H1 (cell line): ENCODE results near the gene STAM. TPM values are rescaled to one million over a fixed set of nuclear protein-coding genes. Genes with fewer than 3 reads are reported as not detected.

Experiments used
- CTCF ChIA-PET: fragments of 300-600 bp; sonication (Branson Sonifier 250); formaldehyde crosslinking; loops from one replicate; lab custom pipeline; 2021; ENCODE audit not compliant: partially characterized antibody; lab: Charles Lee
- POLR2A ChIA-PET: fragments of 300-600 bp; sonication (Branson Sonifier 250); formaldehyde crosslinking; loops from one replicate; lab custom pipeline; 2021; ENCODE audit warnings: inconsistent platforms; ENCODE audit not compliant: partially characterized antibody; lab: Charles Lee
- DNase-seq, 2 experiments: peaks; one replicate each; pipeline versions ENCODE4 v3.0.0 to v3.0.0-alpha.2; 2010 to 2022; ENCODE audit warnings: low spot score in 2 of 2, low read depth in 1 of 2, mixed read lengths in 1 of 2
- FAIRE-seq: peaks from 2 replicates; lab custom pipeline; 2011; peaks lifted over from hg19 to GRCh38; lab: Jason Lieb, UNC
- H2AFZ ChIP-seq: 2 replicates; pipeline ENCODE4 v1.8.1; 2012; ENCODE audit warnings: low read length, inconsistent platforms
- H2AK5ac ChIP-seq: 2 replicates; pipeline ENCODE4 v1.6.1; 2013; ENCODE audit warnings: low read depth, low read length
- H2BK120ac ChIP-seq: replicated peaks from 2 replicates; pipeline ENCODE3; 2013; ENCODE audit warnings: low read depth, low read length, inconsistent platforms
- H2BK12ac ChIP-seq: 2 replicates; pipeline ENCODE4 v1.6.1; 2013; ENCODE audit warnings: low read depth, low read length
- H2BK15ac ChIP-seq: 2 replicates; pipeline ENCODE4 v1.6.1; 2013; ENCODE audit warnings: low read length
- H2BK20ac ChIP-seq: 2 replicates; pipeline ENCODE4 v1.6.1; 2013; ENCODE audit warnings: low read length
- H2BK5ac ChIP-seq: 2 replicates; pipeline ENCODE4 v1.6.1; 2013; ENCODE audit warnings: low read depth, low read length
- H3K14ac ChIP-seq: 2 replicates; pipeline ENCODE4 v1.6.1; 2013; ENCODE audit warnings: inconsistent platforms; ENCODE audit not compliant: insufficient read length
- H3K18ac ChIP-seq: 2 replicates; pipeline ENCODE4 v1.6.1; 2013; ENCODE audit warnings: low read length; ENCODE audit errors: extremely low read depth
- H3K23ac ChIP-seq: 2 replicates; pipeline ENCODE4 v1.6.1; 2013; ENCODE audit warnings: inconsistent platforms; ENCODE audit not compliant: insufficient read length
- H3K23me2 ChIP-seq: 2 replicates; pipeline ENCODE4 v1.6.1; 2013; ENCODE audit warnings: low read depth, low read length
- H3K27ac ChIP-seq: 2 replicates; pipeline ENCODE4 v1.6.1; 2011; ENCODE audit warnings: low read depth, low read length, inconsistent platforms
- H3K27me3 ChIP-seq, 4 experiments: replicated peaks in 1 of 4; 1 replicate in 1 of 4; 2 replicates in 3 of 4; pipeline versions ENCODE4 v1.6.1 to v1.8.1; 2011 to 2013; ENCODE audit warnings: low read length in 3 of 4, mild to moderate bottlenecking in 3 of 4, inconsistent platforms in 2 of 4, mixed read lengths in 2 of 4, moderate library complexity in 1 of 4; ENCODE audit not compliant: control insufficient read depth in 3 of 4, insufficient read depth in 3 of 4; ENCODE audit errors: extremely low read depth in 1 of 4
- H3K36me3 ChIP-seq, 4 experiments: 2 replicates each; pipeline versions ENCODE4 v1.6.1 to v1.8.1; 2011 to 2013; ENCODE audit warnings: mild to moderate bottlenecking in 4 of 4, low read length in 3 of 4, moderate library complexity in 2 of 4, control low read depth in 1 of 4, inconsistent platforms in 1 of 4; ENCODE audit not compliant: insufficient read depth in 4 of 4, control insufficient read depth in 2 of 4
- H3K4ac ChIP-seq: replicated peaks from 2 replicates; pipeline ENCODE3; 2013; ENCODE audit warnings: low read length, low read depth, mixed read lengths, inconsistent platforms; ENCODE audit not compliant: insufficient read length
- H3K4me1 ChIP-seq, 4 experiments: replicated peaks in 1 of 4; 1 replicate in 1 of 4; 2 replicates in 3 of 4; pipeline versions ENCODE4 v1.6.1 to v1.8.1; 2011 to 2013; ENCODE audit warnings: low read length in 3 of 4, inconsistent platforms in 2 of 4, mixed read lengths in 1 of 4; ENCODE audit not compliant: insufficient read depth in 4 of 4, control insufficient read depth in 3 of 4
- H3K4me2 ChIP-seq, 2 experiments: 2 replicates each; pipeline versions ENCODE4 v1.6.1 to v1.8.1; 2011 to 2013; ENCODE audit warnings: low read depth in 2 of 2, low read length in 2 of 2, control low read depth in 1 of 2, inconsistent platforms in 1 of 2, mild to moderate bottlenecking in 1 of 2; ENCODE audit not compliant: insufficient read depth in 1 of 2
- H3K4me3 ChIP-seq, 4 experiments: fragments of 200-600, 300-600 bp in 1 of 4; sonication (generic), shearing (Covaris generic), sonication (Bioruptor Twin) in 1 of 4; 2 replicates each; pipeline versions ENCODE4 v1.5.1 to v1.8.1; 2011 to 2016; ENCODE audit warnings: low read length in 4 of 4, low read depth in 3 of 4, control low read depth in 2 of 4, inconsistent platforms in 2 of 4, mild to moderate bottlenecking in 2 of 4, mixed read lengths in 1 of 4, moderate library complexity in 1 of 4; ENCODE audit not compliant: insufficient read depth in 2 of 4; ENCODE audit errors: extremely low read depth in 1 of 4
- H3K56ac ChIP-seq: replicated peaks from 2 replicates; pipeline ENCODE3; 2013; ENCODE audit warnings: low read depth, mild to moderate bottlenecking, mixed read lengths, low read length, inconsistent platforms; ENCODE audit not compliant: insufficient read length
- H3K79me1 ChIP-seq: 2 replicates; pipeline ENCODE4 v1.6.1; 2013; ENCODE audit warnings: low read depth, low read length, control low read depth
- H3K79me2 ChIP-seq, 2 experiments: 2 replicates each; pipeline versions ENCODE4 v1.6.1 to v1.8.1; 2012 to 2013; ENCODE audit warnings: low read length in 2 of 2, mild to moderate bottlenecking in 2 of 2, inconsistent platforms in 1 of 2; ENCODE audit not compliant: insufficient read depth in 2 of 2, control insufficient read depth in 1 of 2
- H3K9ac ChIP-seq, 4 experiments: replicated peaks in 1 of 4; 1 replicate in 1 of 4; 2 replicates in 3 of 4; pipeline versions ENCODE4 v1.6.1 to v1.8.1; 2011 to 2013; ENCODE audit warnings: low read depth in 3 of 4, low read length in 3 of 4, control low read depth in 2 of 4, mild to moderate bottlenecking in 2 of 4, moderate library complexity in 2 of 4, inconsistent platforms in 1 of 4; ENCODE audit errors: extremely low read depth in 1 of 4
- H3K9me3 ChIP-seq, 2 experiments: 2 replicates each; pipeline versions ENCODE4 v1.6.1 to v1.8.1; 2012 to 2013; ENCODE audit warnings: mild to moderate bottlenecking in 2 of 2, moderate library complexity in 2 of 2, control low read depth in 1 of 2, inconsistent platforms in 1 of 2, low read depth in 1 of 2, low read length in 1 of 2, mixed read lengths in 1 of 2; ENCODE audit not compliant: insufficient read depth in 2 of 2
- H4K20me1 ChIP-seq, 2 experiments: replicated peaks in 1 of 2; 2 replicates each; pipeline versions ENCODE3 to v1.8.1; 2011 to 2013; ENCODE audit warnings: inconsistent platforms in 2 of 2, low read length in 2 of 2, mild to moderate bottlenecking in 1 of 2; ENCODE audit not compliant: insufficient read depth in 2 of 2, control insufficient read depth in 1 of 2
- H4K5ac ChIP-seq: 2 replicates; pipeline ENCODE4 v1.6.1; 2013; ENCODE audit warnings: low read length, low read depth, mixed read lengths, inconsistent platforms; ENCODE audit not compliant: insufficient read length
- H4K8ac ChIP-seq: 2 replicates; pipeline ENCODE4 v1.8.0; 2013; ENCODE audit warnings: mild to moderate bottlenecking, moderate library complexity, low read length, inconsistent platforms; ENCODE audit not compliant: insufficient read depth; ENCODE audit errors: extremely low read depth
- H4K91ac ChIP-seq: replicated peaks from 2 replicates; pipeline ENCODE3; 2013; ENCODE audit warnings: low read length, mixed read lengths, inconsistent platforms; ENCODE audit not compliant: insufficient read length
- BRCA1 ChIP-seq: IDR thresholded peaks from 2 replicates; pipeline ENCODE4 v1.6.1; 2012; ENCODE audit warnings: low read depth, low read length, improper control_type of control experiment
- CBX8 ChIP-seq: fragments of 300-800, 300-1000 bp; sonication (generic); IDR thresholded peaks from 2 replicates; pipeline ENCODE4 v1.7.1; 2016; ENCODE audit warnings: low read depth, low read length, borderline replicate concordance
- EGR1 ChIP-seq: IDR thresholded peaks from 2 replicates; pipeline ENCODE4 v1.6.1; 2011; ENCODE audit warnings: low read depth, low read length, borderline replicate concordance
- EZH2 ChIP-seq: fragments of 200-600 bp; sonication (generic); IDR thresholded peaks from 2 replicates; pipeline ENCODE4 v1.7.1; 2012; ENCODE audit warnings: low read depth, mild to moderate bottlenecking, moderate library complexity, low read length, inconsistent platforms; ENCODE audit not compliant: severe bottlenecking
- HDAC2 ChIP-seq, 2 experiments: fragments of 300-600 bp in 1 of 2; sonication (generic) in 1 of 2; IDR thresholded peaks; 2 replicates each; pipeline ENCODE4 v1.6.1; 2011 to 2012; ENCODE audit warnings: low read depth in 2 of 2, low read length in 2 of 2, mild to moderate bottlenecking in 2 of 2, moderate library complexity in 2 of 2, borderline replicate concordance in 1 of 2, inconsistent platforms in 1 of 2
- NANOG ChIP-seq: IDR thresholded peaks from 2 replicates; pipeline ENCODE4 v1.6.1; 2011; ENCODE audit warnings: low read length, low read depth, mild to moderate bottlenecking, inconsistent platforms; ENCODE audit not compliant: insufficient read depth, poor library complexity, severe bottlenecking
- PHF8 ChIP-seq: fragments of 200-600 bp; sonication (generic); conservative IDR thresholded peaks from 2 replicates; pipeline ENCODE4 v1.7.1; 2012; ENCODE audit warnings: low read depth, mild to moderate bottlenecking, inconsistent platforms, low read length, moderate library complexity
- SIN3A ChIP-seq, 2 experiments: IDR thresholded peaks in 1 of 2; conservative IDR thresholded peaks in 1 of 2; 2 replicates each; pipeline ENCODE4 v1.6.1; 2011 to 2012; ENCODE audit warnings: low read length in 2 of 2, improper control_type of control experiment in 1 of 2, low read depth in 1 of 2, mild to moderate bottlenecking in 1 of 2
- SP2 ChIP-seq: IDR thresholded peaks from 2 replicates; pipeline ENCODE4 v1.6.1; 2012; ENCODE audit warnings: mild to moderate bottlenecking, low read length, inconsistent platforms
- TEAD4 ChIP-seq: IDR thresholded peaks from 2 replicates; pipeline ENCODE4 v1.6.1; 2012; ENCODE audit warnings: low read depth, low read length, inconsistent platforms, mixed read lengths
- WGBS, 2 experiments: shearing (Covaris generic) in 1 of 2; methylation state at CpG; one replicate each; pipeline versions ENCODE4 v1.1.6 to v1.1.7; 2013 to 2015; ENCODE audit warnings: low lambda C conversion rate in 2 of 2, mixed read lengths in 2 of 2, inconsistent platforms in 1 of 2, low coverage in 1 of 2, missing lambda C conversion rate in 1 of 2; ENCODE audit not compliant: insufficient replicate concordance in 2 of 2, insufficient coverage in 1 of 2, insufficient read length in 1 of 2; ENCODE audit errors: extremely low coverage in 1 of 2, missing lambda C conversion rate in 1 of 2; 5-methylcytosine and 5-hydroxymethylcytosine counted together
- polyA plus RNA-seq, 7 experiments: library from polyadenylated mRNA; depleted of rRNA in 3 of 7; stranded (reverse) in 5 of 7; unstranded in 2 of 7; fragments of >200 nt in 5 of 7; fragments of 200-250 nt in 2 of 7; gene quantifications; 1 replicate in 5 of 7; 2 replicates in 1 of 7; 4 replicates in 1 of 7; pipeline versions ENCODE4 v1.2.1 to v1.2.3, GENCODE V29; 2011 to 2013; ENCODE audit warnings: missing spikeins in 2 of 7, mixed read lengths in 2 of 7
- total RNA-seq: library from RNA; stranded (reverse); fragmentation: NEBNext Ultra II Directional; extraction: Animal tissue kit (Norgen Biotek cat#: 25700); gene quantifications from 2 replicates; pipeline ENCODE4 v1.2.1, GENCODE V29; 2021

STAM gene
- total and polyA plus RNA-seq, 2 of the 8 experiments (the other 6 are each of a cell fraction or from before 2014, with no cell fraction given): 22.0 to 27.8 TPM

DNA sequence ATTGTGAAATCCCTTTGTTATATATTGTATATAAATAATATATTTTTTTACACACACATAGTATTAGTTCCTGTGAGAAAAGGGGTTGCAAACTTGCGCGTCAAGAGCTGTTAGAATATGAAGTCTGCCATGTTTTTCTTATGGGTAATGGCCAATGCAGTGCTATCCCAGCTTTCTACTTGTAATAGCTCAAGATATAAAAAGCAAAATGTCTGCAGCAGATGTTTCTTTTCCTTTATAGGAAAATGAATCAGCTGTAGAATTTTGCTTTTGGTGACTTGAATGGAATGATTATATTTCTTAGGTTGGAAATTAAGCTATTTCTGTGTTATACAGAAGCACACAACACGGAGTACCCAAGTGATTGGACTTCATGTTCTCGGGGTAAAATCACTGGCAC, 54.7 kb downstream of the STAM start:
- Histone ChIP-seq H3K14ac (no peak overlapping the region), H3K27ac (no peak overlapping the region), H3K56ac (no peak overlapping the region), H2BK12ac (no peak overlapping the region), H3K9ac (no peak overlapping the region), H2BK15ac (no peak overlapping the region), H2BK20ac (no peak overlapping the region), H3K79me1 (no peaks in the 10 kb centered on the region), H3K4me3 (no peak overlapping the region), H4K20me1 (no peaks in the 10 kb centered on the region), H3K9me3 (no peaks in the 10 kb centered on the region), H3K36me3 (peaks cover 0 to 22% (median 0%) of the 10 kb centered on the region in 4 experiments; a peak in 2 of 8 replicates), H3K4me2 (no peak overlapping the region), H4K5ac (no peak overlapping the region)
- no peak for DNase-seq
- 79% methylated on average over 4 of the region's 4 CpGs; no CpG with 5 or more reads in 1 of the 2 experiments for WGBS, 2 experiments
- CTCF ChIA-PET: interaction anchor here (0.7 to 2.0 kb wide), 3 partner anchors 25 to 83 kb away, joined by 3 to 6 read pairs (median 3); no protein-coding TSS in a partner anchor
- no peak for FAIRE-seq
- TF ChIP-seq EGR1: no peak
- no peak for TF ChIP-seq NANOG
- no peak for TF ChIP-seq EZH2
- no peak for TF ChIP-seq TEAD4
- TF ChIP-seq HDAC2 (IDR thresholded peaks at IDR 0.05; ENCODE audit: borderline replicate concordance in 1 of 2, low read depth in 2 of 2, low read length in 2 of 2): no peak
- no peak for TF ChIP-seq CBX8
- no peak for TF ChIP-seq SP2
- no peak for TF ChIP-seq SIN3A (conservative IDR thresholded peaks at IDR 0.05 in 1 of 2, IDR thresholded peaks at IDR 0.05 in 1 of 2; ENCODE audit: low read depth in 1 of 2, low read length in 2 of 2)
- no peak for TF ChIP-seq PHF8
- TF ChIP-seq BRCA1: no peak
- TF ChIP-seq, all 59 proteins: peak for 0
- POLR2A ChIA-PET: no interaction called here
- Histone ChIP-seq H2AFZ (no peak overlapping the region), H4K8ac (no peak overlapping the region), H3K23ac (no peak overlapping the region), H3K23me2 (no peaks in the 10 kb centered on the region), H2AK5ac (no peak overlapping the region), H2BK120ac (no peak overlapping the region), H3K27me3 (no peaks in the 10 kb centered on the region), H4K91ac (no peak overlapping the region), H3K4me1 (no peaks in the 10 kb centered on the region), H2BK5ac (no peak overlapping the region), H3K18ac (no peak overlapping the region), H3K79me2 (no peaks in the 10 kb centered on the region), H3K4ac (no peak overlapping the region)
